Gastroesophageal sphincter (tissue), 4 donors: Measurements from ENCODE around the gene SCCPDH. TPM values are rescaled to one million over a fixed set of nuclear protein-coding genes. Genes with fewer than 3 reads are reported as not detected.

Experiments used
- ATAC-seq: fragments of 150-250 bp; one replicate; pipeline ENCODE4 v1.9.1; 2016; ENCODE audit warnings: mild to moderate bottlenecking, moderate library complexity
- H3K27ac ChIP-seq, 4 donors: fragments of 200-600 bp; sonication (generic) in 3 of 4; 1 replicate in 3 of 4; 2 replicates in 1 of 4; pipeline ENCODE4 v1.5.1; 2016 to 2019
- H3K27me3 ChIP-seq: fragments of 200-600 bp; sonication (generic); one replicate; pipeline ENCODE4 v1.5.1; 2019
- H3K36me3 ChIP-seq, 2 donors: fragments of 200-600 bp; sonication (generic); one replicate each; pipeline ENCODE4 v1.5.1; 2019; ENCODE audit warnings: control low read depth in 1 of 2
- H3K4me1 ChIP-seq, 3 donors: fragments of 200-600 bp; sonication (generic); 1 replicate in 2 of 3; 2 replicates in 1 of 3; pipeline ENCODE4 v1.5.1; 2016 to 2019; ENCODE audit warnings: control low read depth in 2 of 3
- H3K4me3 ChIP-seq, 2 donors: fragments of 200-600 bp; sonication (generic); one replicate each; pipeline ENCODE4 v1.5.1; 2019; ENCODE audit warnings: mild to moderate bottlenecking in 1 of 2, moderate library complexity in 1 of 2
- H3K9me3 ChIP-seq, 3 donors: fragments of 200-600 bp; sonication (generic); one replicate each; pipeline ENCODE4 v1.5.1; 2017 to 2019; ENCODE audit warnings: control low read depth in 2 of 3
- CTCF ChIP-seq, 4 experiments: fragments of 200-600 bp in 2 of 4; fragments of 450-650 bp in 2 of 4; sonication (generic) in 1 of 4; IDR thresholded peaks; one replicate each; pipeline ENCODE4 v1.5.1; 2017 to 2019; ENCODE audit warnings: antibody characterized with exemption in 4 of 4, mild to moderate bottlenecking in 2 of 4, moderate library complexity in 2 of 4
- EP300 ChIP-seq: sonication (generic); formaldehyde crosslinking; IDR thresholded peaks from one replicate; pipeline ENCODE4 v1.6.1; 2017; ENCODE audit warnings: antibody characterized with exemption, mild to moderate bottlenecking
- POLR2A ChIP-seq, 2 donors: fragments of 450-650 bp; IDR thresholded peaks; one replicate each; pipeline ENCODE4 v1.6.1; 2017; ENCODE audit warnings: antibody characterized with exemption in 2 of 2, mild to moderate bottlenecking in 2 of 2, moderate library complexity in 1 of 2
- POLR2AphosphoS5 ChIP-seq: sonication (generic); formaldehyde crosslinking; IDR thresholded peaks from one replicate; pipeline ENCODE4 v1.6.1; 2017; ENCODE audit warnings: antibody characterized with exemption
- WGBS, 2 donors: methylation state at CpG; one replicate each; pipeline ENCODE4 v1.1.5; 2018; ENCODE audit warnings: low coverage in 1 of 2; 5-methylcytosine and 5-hydroxymethylcytosine counted together
- total RNA-seq, 4 donors: library from RNA; depleted of rRNA; stranded (reverse); fragments of >200 nt; gene quantifications; one replicate each; pipeline ENCODE4 v1.1.0, GENCODE V29; 2016

Gene SCCPDH
- total RNA-seq, 4 donors from 2014 or later: 21.3 to 32.2 (median 23.1) TPM

- whole genome bisulfite sequencing, 2 donors: 67 to 74% methylated on average over 5 to 11 of the region's 11 CpGs
- Histone ChIP-seq H3K9me3 (peaks cover 0 to 6% (median 0%) of the 10 kb centered on the region in 3 donors), H3K27me3 (peaks cover 19% of the 10 kb centered on the region), H3K4me1 (no peaks in the 10 kb centered on the region), H3K4me3 (no peak overlapping the region), H3K36me3 (no peaks in the 10 kb centered on the region), H3K27ac (no peak overlapping the region)
- TF ChIP-seq CTCF (IDR thresholded peaks at IDR 0.05): no peak
- TF ChIP-seq POLR2A (IDR thresholded peaks at IDR 0.05): no peak
- TF ChIP-seq EP300: no peak
- TF ChIP-seq POLR2AphosphoS5: no peak
- ATAC-seq: no peak
These were observed 77.2 kb downstream of the SCCPDH start for GRCh38 chr1:246801241-246802020.

DNA sequence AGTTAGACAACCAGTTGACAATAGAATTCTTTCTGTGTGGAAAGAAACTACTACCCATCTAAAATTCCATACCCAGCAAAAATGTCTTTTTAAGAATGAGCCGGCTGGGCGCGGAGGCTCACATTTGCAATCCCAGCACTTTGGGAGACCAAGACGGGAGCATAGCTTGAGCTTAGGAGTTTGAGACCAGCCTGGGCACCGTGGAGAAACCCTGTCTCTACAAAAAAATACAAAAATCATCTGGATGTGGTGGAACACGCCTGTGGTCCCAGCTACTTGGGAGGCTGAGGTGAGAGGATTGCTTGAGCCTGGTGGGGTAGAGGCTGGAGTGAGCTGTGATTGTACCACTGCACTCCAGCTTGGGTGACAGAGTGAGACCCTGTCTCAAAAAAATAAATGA is 79.2 kb downstream of the SCCPDH start:
- H3K27me3 ChIP-seq: peaks cover 11% of the 10 kb centered on the region
- no peak overlapping the region for H3K4me3 ChIP-seq
- WGBS, 2 donors: 82 to 96% methylated on average over 6 of the region's 6 CpGs
- H3K27ac ChIP-seq: no peak overlapping the region
- H3K4me1 ChIP-seq: no peaks in the 10 kb centered on the region
- peaks cover 0 to 6% (median 0%) of the 10 kb centered on the region in 3 donors for H3K9me3 ChIP-seq
- no peak for ATAC-seq
- TF ChIP-seq POLR2AphosphoS5 (no peak), POLR2A (IDR thresholded peaks at IDR 0.05) (no peak), CTCF (IDR thresholded peaks at IDR 0.05) (no peak), EP300 (no peak)
- no peaks in the 10 kb centered on the region for H3K36me3 ChIP-seq

- Histone ChIP-seq H3K27me3 (peaks cover 7% of the 10 kb centered on the region), H3K4me1 (no peaks in the 10 kb centered on the region), H3K36me3 (no peaks in the 10 kb centered on the region), H3K27ac (no peak overlapping the region), H3K9me3 (peaks cover 0 to 6% (median 0%) of the 10 kb centered on the region in 3 donors), H3K4me3 (no peak overlapping the region)
- WGBS, 2 donors: 89 to 100% methylated on average over 1 to 5 of the region's 5 CpGs
- no peak for TF ChIP-seq CTCF (IDR thresholded peaks at IDR 0.05)
- no peak for TF ChIP-seq EP300
- no peak for TF ChIP-seq POLR2AphosphoS5
- TF ChIP-seq POLR2A (IDR thresholded peaks at IDR 0.05): no peak
- no peak for ATAC-seq
These were observed 79.7 kb downstream of the SCCPDH start for GRCh38 chr1:246803883-246804282.

- Histone ChIP-seq H3K4me3 (no peak overlapping the region), H3K27me3 (no peaks in the 10 kb centered on the region), H3K4me1 (no peaks in the 10 kb centered on the region), H3K9me3 (peaks cover 0 to 6% (median 0%) of the 10 kb centered on the region in 3 donors), H3K36me3 (no peaks in the 10 kb centered on the region), H3K27ac (no peak overlapping the region)
- WGBS, 2 donors: 75 to 79% methylated on average over 9 to 10 of the region's 10 CpGs
- TF ChIP-seq POLR2AphosphoS5: no peak
- no peak for TF ChIP-seq CTCF (IDR thresholded peaks at IDR 0.05)
- TF ChIP-seq EP300: no peak
- TF ChIP-seq POLR2A (IDR thresholded peaks at IDR 0.05): no peak
- no peak for ATAC-seq
These were observed 81.0 kb downstream of the SCCPDH start for GRCh38 chr1:246805135-246805716.

- Histone ChIP-seq H3K27me3 (no peaks in the 10 kb centered on the region), H3K4me3 (no peak overlapping the region), H3K36me3 (no peaks in the 10 kb centered on the region), H3K27ac (no peak overlapping the region), H3K4me1 (no peaks in the 10 kb centered on the region), H3K9me3 (no peaks in the 10 kb centered on the region)
- TF ChIP-seq POLR2A (IDR thresholded peaks at IDR 0.05): no peak
- TF ChIP-seq EP300: no peak
- no peak for ATAC-seq
- 91% methylated on average over 4 of the region's 6 CpGs; no CpG with 5 or more reads in 1 of the 2 donors for whole genome bisulfite sequencing, 2 donors
These were observed 85.3 kb downstream of the SCCPDH start for GRCh38 chr1:246809473-246809872.
